HG03571 (cell line): ENCODE results near the gene C1QL1.

Experiments used
- ATAC-seq: cut with Tn5 transposase; IDR thresholded peaks from one replicate; pipeline ENCODE4 v1.9.1; 2021; ENCODE audit not compliant: unreplicated experiment

The C1QL1 gene

DNA sequence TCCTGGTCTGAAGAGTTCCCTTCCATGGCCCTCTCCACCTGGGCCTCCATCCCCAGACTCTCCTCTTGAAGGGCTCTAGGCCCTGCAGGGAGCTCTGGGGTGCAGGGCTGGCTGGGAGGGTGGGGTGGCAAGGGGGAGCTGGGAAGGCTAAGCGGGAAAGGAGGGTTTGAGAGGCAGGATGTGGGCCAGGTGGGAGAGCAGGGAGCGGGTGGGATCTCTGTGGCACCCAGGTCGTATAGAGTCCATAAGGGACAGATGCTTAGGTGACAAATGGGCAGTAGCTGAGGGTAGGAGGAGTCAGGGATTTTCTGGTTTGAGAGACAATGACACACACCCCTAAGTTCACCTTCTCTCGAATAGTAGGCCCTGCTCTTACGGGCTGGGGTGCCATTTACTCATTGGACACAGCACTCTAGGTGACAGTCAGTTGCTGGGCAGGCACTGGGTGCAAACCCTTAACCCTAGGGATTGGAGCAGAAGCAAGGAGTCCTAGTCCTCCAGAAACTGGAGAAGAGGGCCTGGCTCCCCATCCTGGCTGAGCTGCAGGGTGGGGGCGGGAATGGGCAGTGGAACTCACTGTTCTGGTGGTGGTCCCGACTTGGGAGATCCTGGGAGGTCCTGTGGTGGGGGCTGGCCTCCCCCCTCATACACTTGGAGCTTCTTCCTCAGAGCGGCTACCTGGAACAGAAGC, 35.9 kb downstream of the C1QL1 start:
- ATAC-seq, result no peak

- no peak for ATAC-seq
Observed at GRCh38 chr17:44931376-44931775, 36.7 kb downstream of the C1QL1 start.

GRCh38 chr17:44930667-44931066, 37.4 kb downstream of the C1QL1 start:
- no peak for ATAC-seq

GRCh38 chr17:44928950-44929720, 39.0 kb downstream of the C1QL1 start:
- no peak for ATAC-seq

DNA sequence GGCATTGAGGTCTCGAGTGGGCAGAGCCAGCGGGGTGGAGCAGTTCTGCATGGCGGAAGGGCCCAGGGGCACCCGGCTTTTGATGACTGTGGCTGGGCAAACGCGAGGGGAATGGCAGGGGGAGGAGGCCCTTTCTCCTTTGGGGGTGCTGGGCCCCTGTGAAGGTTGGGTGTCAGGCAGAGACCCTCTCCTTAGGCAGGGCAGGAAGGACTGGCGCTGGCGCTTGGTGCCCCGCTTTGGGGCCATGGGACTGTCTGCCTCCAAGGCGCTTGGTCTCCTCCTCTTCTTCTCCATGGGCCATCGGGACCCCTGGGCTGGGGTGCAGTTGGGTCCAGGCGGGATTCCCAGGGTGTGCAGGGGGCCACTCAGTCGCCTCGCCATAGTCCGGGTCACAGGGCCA, 40.0 kb downstream of the C1QL1 start:
- no peak for ATAC-seq

- no peak for ATAC-seq
Observed at GRCh38 chr17:44927696-44928095, 40.4 kb downstream of the C1QL1 start.

- no peak for ATAC-seq
Observed at GRCh38 chr17:44926821-44927525, 41.1 kb downstream of the C1QL1 start.

DNA sequence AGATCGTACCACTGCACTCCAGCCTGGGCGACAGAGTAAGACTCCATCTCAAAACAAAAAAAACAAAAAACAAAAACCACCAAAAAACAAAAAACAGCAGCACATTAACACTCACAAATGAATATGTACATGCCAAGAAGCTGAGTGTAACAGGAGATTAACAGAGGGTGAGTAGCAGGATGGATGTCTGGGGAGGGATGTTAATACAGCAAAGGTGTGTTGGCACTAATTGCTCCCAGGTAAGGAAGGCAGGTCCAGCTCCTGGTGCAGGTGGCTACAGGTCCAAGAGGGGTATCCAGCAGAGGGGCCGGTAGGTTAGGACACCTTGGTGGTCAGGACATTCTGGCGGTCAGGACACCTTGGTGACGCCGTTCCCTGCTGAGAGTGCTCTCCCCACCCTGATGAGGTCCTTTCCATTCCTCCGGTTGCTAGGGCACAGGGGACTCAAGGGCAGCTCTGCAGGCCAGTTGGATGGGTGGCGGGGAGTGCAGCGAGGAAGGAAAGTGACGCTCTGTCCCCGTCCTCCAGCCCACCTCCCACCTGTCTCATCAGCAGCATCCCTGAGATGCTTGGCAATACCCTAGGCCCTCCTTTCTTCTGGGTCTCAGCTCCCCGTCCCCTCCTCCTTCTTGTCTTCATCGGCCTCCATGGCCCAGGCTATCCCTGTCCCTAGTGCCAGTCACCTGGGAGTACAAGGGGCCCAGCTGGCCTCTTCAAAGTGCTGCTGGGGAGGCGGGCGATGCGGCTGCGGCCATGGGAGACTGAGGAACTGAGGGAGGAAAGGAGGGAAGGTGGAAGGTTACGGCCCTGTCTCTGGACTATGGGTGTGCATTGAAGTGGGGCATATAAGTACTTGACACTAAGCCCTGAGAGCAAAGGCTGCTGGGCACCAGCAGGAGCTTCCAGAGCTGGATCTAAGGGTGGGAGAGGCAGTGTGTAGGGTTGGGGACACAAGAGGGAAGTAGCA, 42.1 kb downstream of the C1QL1 start:
- no peak for ATAC-seq

DNA sequence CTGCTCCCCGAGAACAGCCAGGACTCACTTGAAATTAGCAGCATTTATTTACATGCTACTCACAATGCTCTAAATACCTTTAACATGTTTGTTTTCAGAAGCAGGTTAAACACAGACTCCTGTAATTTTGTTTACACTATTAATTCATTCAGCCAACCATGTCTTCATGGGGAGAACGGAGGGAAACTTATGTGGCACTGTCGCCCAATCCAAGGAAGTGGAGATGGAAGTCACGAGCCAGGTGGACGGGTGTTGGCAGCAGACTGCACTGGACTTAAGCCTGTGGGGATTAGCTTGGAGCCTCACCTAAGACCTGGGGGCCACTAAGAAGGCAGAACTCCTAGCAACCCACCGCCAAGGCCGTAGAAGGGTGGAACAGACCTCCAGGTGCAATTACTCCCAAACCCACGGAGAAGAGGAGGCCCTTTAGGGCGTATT, 44.0 kb downstream of the C1QL1 start:
- ATAC-seq, result no peak

DNA sequence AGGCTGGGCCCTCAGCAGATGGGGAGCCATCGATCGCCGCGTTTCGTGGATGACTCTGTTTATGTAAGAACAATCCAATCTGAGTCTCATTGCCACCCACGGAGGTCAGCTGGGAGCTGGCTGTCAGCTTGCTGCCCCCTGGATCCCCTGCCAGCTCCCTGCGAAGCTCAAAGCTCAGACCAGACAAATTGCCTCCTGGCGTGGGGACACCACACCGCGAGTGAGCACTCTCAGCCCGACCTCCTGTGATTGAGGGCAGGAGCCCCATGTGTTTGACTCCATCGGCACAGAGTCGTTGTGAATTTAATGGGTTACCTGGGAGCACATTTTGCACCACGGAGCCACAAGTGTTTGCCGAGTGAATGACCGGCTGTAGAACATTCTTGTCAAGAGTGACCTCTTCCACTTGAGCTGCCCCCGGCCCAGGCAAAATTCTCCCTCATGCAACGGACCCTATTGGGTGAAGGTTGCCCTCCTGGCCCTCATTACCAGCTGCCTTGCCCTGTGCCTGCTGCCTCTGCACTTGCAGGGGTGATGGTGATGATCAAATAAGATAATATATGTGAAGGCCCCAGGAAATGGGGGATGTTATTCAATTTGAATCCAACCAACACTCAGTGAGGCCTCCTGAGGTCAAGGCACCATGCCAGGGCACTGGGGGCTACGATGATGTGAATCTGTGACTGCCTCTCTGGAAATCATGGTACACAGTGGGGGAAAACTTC, 45.2 kb downstream of the C1QL1 start:
- no peak for ATAC-seq

DNA sequence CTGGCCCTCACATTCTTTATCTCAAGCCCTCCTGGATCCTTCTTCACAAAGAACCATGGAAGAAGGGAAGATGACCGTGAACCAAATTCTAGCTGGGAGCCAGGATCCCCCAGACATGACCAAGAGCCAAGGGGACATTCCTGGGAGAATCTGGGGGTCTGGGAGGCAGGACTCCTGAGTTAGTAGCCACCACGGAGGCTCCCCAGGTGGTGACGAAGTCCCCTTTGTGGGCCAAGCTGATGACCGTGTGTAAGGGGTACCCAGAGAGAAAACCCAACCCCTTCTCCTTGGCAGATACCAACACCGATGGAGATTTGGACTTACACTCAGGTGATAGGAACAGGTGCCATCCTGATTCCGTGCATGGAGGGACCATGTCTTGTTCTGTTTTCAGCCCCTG, 46.0 kb downstream of the C1QL1 start:
- ATAC-seq, result no peak

- no peak for ATAC-seq
Observed at GRCh38 chr17:44921122-44921882, 46.8 kb downstream of the C1QL1 start.

DNA sequence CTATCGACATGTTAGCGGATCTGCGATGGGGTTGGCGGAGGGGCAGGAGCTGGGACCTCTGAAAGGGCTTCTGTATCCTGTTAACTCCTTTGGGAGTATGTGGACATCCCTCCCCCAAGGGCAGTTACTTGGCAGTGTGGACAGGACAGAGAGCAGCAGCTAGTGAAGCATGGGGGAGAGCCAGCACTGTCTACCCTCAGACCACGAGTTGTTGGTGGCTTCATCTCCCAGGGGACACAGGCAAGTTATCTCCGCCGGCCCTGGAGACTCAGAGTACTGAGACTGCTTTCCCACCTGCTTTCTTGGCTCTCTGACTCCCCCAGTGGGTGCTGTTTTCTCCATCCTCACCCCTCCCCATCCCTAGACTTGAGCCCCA, 47.5 kb downstream of the C1QL1 start:
- ATAC-seq, result no peak

DNA sequence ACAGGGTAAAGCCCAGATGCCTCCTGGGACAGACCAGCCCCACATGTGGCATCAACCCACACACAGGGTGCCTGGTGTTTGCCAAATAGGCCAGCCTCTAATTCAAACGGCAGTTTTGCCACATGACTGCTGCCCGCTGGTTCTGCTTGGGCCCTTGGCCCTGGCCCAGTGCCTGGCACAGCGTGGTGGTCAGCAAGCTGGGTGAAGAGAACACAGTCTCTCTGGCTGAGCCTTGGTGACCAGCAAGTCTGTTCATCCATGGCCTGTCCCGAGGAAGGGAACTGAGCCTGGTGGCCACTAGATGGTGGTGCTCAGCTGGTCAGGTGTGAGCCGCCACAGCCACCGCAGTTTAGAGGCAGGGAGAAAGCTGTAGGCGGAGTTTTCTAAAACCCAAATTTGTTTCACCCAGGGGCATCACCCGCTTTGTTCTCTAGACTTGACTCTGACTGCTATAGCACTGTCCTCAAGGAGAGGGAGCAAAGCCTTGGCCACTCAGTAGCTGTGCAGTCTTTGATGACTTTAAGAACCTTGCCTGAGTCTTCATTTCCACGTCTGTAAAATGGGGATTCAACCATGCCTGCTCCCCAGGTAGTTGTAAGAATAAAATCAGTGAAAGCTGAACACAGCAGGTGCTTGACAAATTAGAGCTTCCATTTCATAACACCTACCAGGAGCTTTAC, 48.1 kb downstream of the C1QL1 start:
- peak; percentile 58 for ATAC-seq

DNA sequence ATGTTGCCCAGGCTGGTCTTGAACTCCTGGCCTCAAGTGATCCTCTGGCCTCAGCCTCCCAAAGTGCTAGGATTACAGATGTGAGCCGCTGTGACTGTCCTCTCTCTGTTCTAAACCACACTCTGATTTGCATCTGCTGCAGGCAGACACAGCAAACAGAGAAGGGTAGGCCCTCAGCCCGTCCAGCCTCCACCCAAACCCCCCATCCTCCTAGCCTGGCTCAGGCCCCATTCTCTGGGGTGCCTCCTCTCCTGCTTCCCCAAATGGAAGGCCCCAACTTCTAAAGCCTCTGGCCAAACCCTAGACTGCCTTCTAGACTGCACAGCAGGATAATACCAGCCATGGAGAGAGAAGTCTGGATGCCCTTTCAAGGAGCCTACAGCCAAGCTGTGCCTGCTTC, 48.7 kb downstream of the C1QL1 start:
- no peak for ATAC-seq

DNA sequence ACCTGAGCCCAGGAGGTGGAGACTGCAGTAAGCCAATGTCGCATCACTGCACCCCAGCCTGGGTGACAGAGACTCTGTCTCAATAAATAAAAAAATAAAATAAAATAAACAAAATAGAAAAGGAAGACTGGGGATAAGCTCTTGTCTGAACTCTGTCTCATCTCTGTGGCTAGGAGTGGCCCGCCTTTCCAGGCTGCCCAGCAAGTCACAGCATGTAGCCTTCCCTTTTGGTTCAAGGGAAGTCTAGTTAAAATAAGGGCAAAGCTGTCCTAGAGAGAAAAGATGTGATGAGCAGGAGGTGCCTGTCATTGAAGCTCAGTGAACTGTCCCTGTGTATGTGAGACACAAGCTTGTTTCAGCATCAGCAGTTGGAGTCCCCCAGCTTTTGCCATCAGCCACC, 50.1 kb downstream of the C1QL1 start:
- ATAC-seq, result no peak

GRCh38 chr17:44917456-44917855, 50.6 kb downstream of the C1QL1 start:
- ATAC-seq, result no peak

DNA sequence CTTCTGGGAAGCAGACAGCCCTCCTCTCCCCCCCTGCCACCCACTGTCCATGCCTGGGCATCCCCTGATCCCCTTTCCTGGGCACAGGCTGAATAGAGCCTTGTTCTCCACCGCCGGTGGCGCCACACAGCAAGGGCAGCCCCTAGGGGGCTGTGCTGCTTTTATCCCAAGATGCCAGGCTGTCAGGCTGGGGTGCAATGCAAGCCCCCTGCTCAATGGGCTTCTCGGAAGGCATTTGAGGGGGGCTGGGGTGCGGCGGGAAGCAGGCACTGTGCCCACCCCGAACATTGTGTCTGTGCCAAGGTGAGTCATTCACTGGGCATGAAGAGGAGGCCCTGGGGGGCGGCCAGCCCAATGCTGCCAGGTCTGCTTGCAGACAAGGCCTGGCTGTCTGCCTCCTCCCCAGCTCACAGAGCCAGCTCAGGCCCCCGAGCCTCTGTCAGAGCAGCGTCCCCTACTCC, 51.3 kb downstream of the C1QL1 start:
- ATAC-seq, result no peak
